HepG2 (cell line): ENCODE results near the gene FBXO30. TPM values are rescaled to one million over a fixed set of nuclear protein-coding genes. Genes with fewer than 3 reads are reported as not detected.

Experiments
- ATF2 ChIP-seq: sonication (generic); formaldehyde crosslinking; IDR thresholded peaks from 2 replicates; pipeline ENCODE4 v1.4.0; 2020; ENCODE audit warnings: missing genetic modification reagents
- ATRX ChIP-seq: sonication (generic); formaldehyde crosslinking; IDR thresholded peaks from 2 replicates; pipeline ENCODE4 v1.4.0; 2020; ENCODE audit warnings: missing genetic modification reagents, borderline replicate concordance
- EED ChIP-seq: sonication (generic); formaldehyde crosslinking; IDR thresholded peaks from 2 replicates; pipeline ENCODE4 v1.5.0; 2020; ENCODE audit warnings: mild to moderate bottlenecking, missing genetic modification reagents
- FOXA1 ChIP-seq, 2 experiments: fragments of 450-650 bp in 1 of 2; sonication (generic) in 1 of 2; formaldehyde crosslinking in 1 of 2; IDR thresholded peaks; 2 replicates each; pipeline versions ENCODE4 v1.4.0 to v1.6.1; 2016 to 2020; ENCODE audit warnings: missing genetic modification reagents in 1 of 2
- GABPA ChIP-seq, 2 experiments: IDR thresholded peaks; 2 replicates each; pipeline ENCODE4 v1.6.1; 2011 to 2016; ENCODE audit warnings: low read depth in 2 of 2, low read length in 1 of 2, missing biosample characterization in 1 of 2, missing genetic modification characterization in 1 of 2
- HMGA1 ChIP-seq: sonication (generic); formaldehyde crosslinking; conservative IDR thresholded peaks from 2 replicates; pipeline ENCODE4 v1.4.0; 2020; ENCODE audit warnings: missing genetic modification reagents
- IKZF1 ChIP-seq: fragments of 450-650 bp; IDR thresholded peaks from 2 replicates; pipeline ENCODE4 v1.7.1; 2016
- KDM5A ChIP-seq: fragments of 200-600 bp; sonication (generic); IDR thresholded peaks from 2 replicates; pipeline ENCODE4 v1.7.0; 2018; ENCODE audit warnings: antibody characterized with exemption, mild to moderate bottlenecking, low read length, borderline replicate concordance
- NCOR1 ChIP-seq: fragments of 200-600 bp; sonication (generic); IDR thresholded peaks from 2 replicates; pipeline ENCODE4 v1.7.0; 2017; ENCODE audit warnings: antibody characterized with exemption, low read length, borderline replicate concordance
- NFATC3 ChIP-seq: sonication (generic); formaldehyde crosslinking; IDR thresholded peaks from 2 replicates; pipeline ENCODE4 v1.5.1; 2020; ENCODE audit warnings: mild to moderate bottlenecking, missing genetic modification reagents
- NR2C2 ChIP-seq: sonication (generic); formaldehyde crosslinking; IDR thresholded peaks from 2 replicates; pipeline ENCODE4 v1.4.0; 2020; ENCODE audit warnings: missing genetic modification reagents, mild to moderate bottlenecking, moderate library complexity, borderline replicate concordance
- SRSF1 ChIP-seq: fragments of 200-400 bp; formaldehyde crosslinking; optimal IDR thresholded peaks from 2 replicates; pipeline ENCODE3; 2017; ENCODE audit warnings: mild to moderate bottlenecking, low read depth, low read length, moderate library complexity
- ZFP82 ChIP-seq: sonication (generic); formaldehyde crosslinking; IDR thresholded peaks from 2 replicates; pipeline ENCODE4 v1.5.1; 2020; ENCODE audit warnings: mild to moderate bottlenecking, missing genetic modification reagents, borderline replicate concordance
- ZFP91 ChIP-seq: sonication (generic); formaldehyde crosslinking; IDR thresholded peaks from 2 replicates; pipeline ENCODE4 v1.9.0; 2022; ENCODE audit warnings: missing genetic modification reagents, mild to moderate bottlenecking, borderline replicate concordance
- ZNF224 ChIP-seq: sonication (generic); formaldehyde crosslinking; IDR thresholded peaks from 2 replicates; pipeline ENCODE4 v1.5.0; 2020; ENCODE audit warnings: mild to moderate bottlenecking, missing genetic modification reagents
- ZNF329 ChIP-seq: sonication (generic); formaldehyde crosslinking; IDR thresholded peaks from 2 replicates; pipeline ENCODE4 v1.9.0; 2021; ENCODE audit warnings: low read depth, mild to moderate bottlenecking, missing genetic modification reagents
- ZNF501 ChIP-seq: sonication (generic); formaldehyde crosslinking; IDR thresholded peaks from 2 replicates; pipeline ENCODE4 v1.5.1; 2020; ENCODE audit warnings: mild to moderate bottlenecking, moderate library complexity, missing genetic modification reagents
- ZNF670 ChIP-seq: sonication (generic); formaldehyde crosslinking; IDR thresholded peaks from 2 replicates; pipeline ENCODE4 v1.8.0; 2022; ENCODE audit warnings: mild to moderate bottlenecking, missing genetic modification reagents, borderline replicate concordance
- ZNF687 ChIP-seq: sonication (generic); formaldehyde crosslinking; IDR thresholded peaks from 2 replicates; pipeline ENCODE4 v1.5.1; 2020; ENCODE audit warnings: mild to moderate bottlenecking, missing genetic modification reagents, moderate library complexity
- ZNF747 ChIP-seq: sonication (generic); formaldehyde crosslinking; IDR thresholded peaks from 2 replicates; pipeline ENCODE4 v1.8.1; 2023; ENCODE audit warnings: missing genetic modification reagents, mild to moderate bottlenecking, borderline replicate concordance
- ZNF891 ChIP-seq: sonication (generic); formaldehyde crosslinking; IDR thresholded peaks from 2 replicates; pipeline ENCODE4 v1.5.0; 2020; ENCODE audit warnings: mild to moderate bottlenecking, missing genetic modification reagents
- polyA plus RNA-seq, 8 experiments: library from polyadenylated mRNA; depleted of rRNA in 3 of 8; stranded (reverse) in 7 of 8; unstranded in 1 of 8; fragments of >200 nt; fragmentation: Illumina TruSeq in 4 of 8; extraction: Trizol in 4 of 8; gene quantifications; 2 replicates each; pipeline versions ENCODE4 v1.2.1 to v1.2.3, GENCODE V29; 2011 to 2016; ENCODE audit warnings: low read depth in 4 of 8, missing spikeins in 1 of 8, mixed read lengths in 1 of 8; ENCODE audit not compliant: insufficient read depth in 1 of 8
- total RNA-seq, 5 experiments: library from RNA; depleted of rRNA; stranded (reverse); fragments of >200 nt; fragmentation: Illumina TruSeq; extraction: Trizol; gene quantifications; 2 replicates each; pipeline ENCODE4 v1.2.3, GENCODE V29; 2016; ENCODE audit warnings: low read depth in 1 of 5

FBXO30 gene
- total and polyA plus RNA-seq, 2 of the 13 experiments (the other 11 are each of a cell fraction or from before 2014, with no cell fraction given) = 3.2 to 7.1 TPM

GRCh38 chr6:145815309-145816274 is 997 bp upstream of the FBXO30 start (continued):
- TF ChIP-seq ZNF687 = 0 out of 2 replicates have a peak, but pooled peaks have one; percentile 8
- TF ChIP-seq ZNF747 (CRISPR knock-in tag) = no peak
- no peak for TF ChIP-seq NR2C2
- no peak for TF ChIP-seq KDM5A
- no peak for TF ChIP-seq ATRX (CRISPR knock-in tag)
- TF ChIP-seq FOXA1 (IDR thresholded peaks at IDR 0.05) = no peak
- TF ChIP-seq FOXA1 (CRISPR knock-in tag; IDR thresholded peaks at IDR 0.05) = no peak
- TF ChIP-seq ZNF501 (CRISPR knock-in tag) = peak; percentile 74
- no peak for TF ChIP-seq NCOR1
- TF ChIP-seq ZNF670 (CRISPR knock-in tag) = 0 out of 2 replicates have a peak, but pooled peaks have one; percentile 4
- TF ChIP-seq ZNF891 = peak; percentile 79; the same call in 1 of the 2 replicates
- no peak for TF ChIP-seq ZNF224 (CRISPR knock-in tag)
- TF ChIP-seq ZFP82 (CRISPR knock-in tag) = peak; percentile 58; the same call in 1 of the 2 replicates
- TF ChIP-seq IKZF1 = no peak
- no peak for TF ChIP-seq HMGA1 (CRISPR knock-in tag)
- TF ChIP-seq GABPA (IDR thresholded peaks at IDR 0.05; ENCODE audit: low read depth, low read length) = no peak
- no peak for TF ChIP-seq GABPA (CRISPR knock-in tag; IDR thresholded peaks at IDR 0.05; ENCODE audit: low read depth)
- TF ChIP-seq NFATC3 (CRISPR knock-in tag) = 0 out of 2 replicates have a peak, but pooled peaks have one; percentile 50
- no peak for TF ChIP-seq ATF2 (CRISPR knock-in tag)
- TF ChIP-seq SRSF1 = peak; percentile 7
- 0 out of 2 replicates have a peak, but pooled peaks have one; percentile 13 for TF ChIP-seq EED (CRISPR knock-in tag)
- 0 out of 2 replicates have a peak, but pooled peaks have one; percentile 58 for TF ChIP-seq ZFP91 (CRISPR knock-in tag)
- no peak for TF ChIP-seq ZNF329 (CRISPR knock-in tag)
